Stomach (tissue), 9 donors: ENCODE data around the gene SUSD4. TPM values are rescaled to one million over a fixed set of nuclear protein-coding genes. Genes with fewer than 3 reads are reported as not detected.

ENCODE experiments used
- DNase-seq, 2 donors: peaks; one replicate each; pipeline versions ENCODE4 v3.0.0 to v3.0.0-alpha.2; 2013 to 2019
- H3K27ac ChIP-seq, 5 donors: fragments of 200-600 bp in 4 of 5; sonication (generic) in 4 of 5; one replicate each; pipeline ENCODE4 v1.5.1; 2013 to 2019; ENCODE audit warnings: mild to moderate bottlenecking in 1 of 5, moderate library complexity in 1 of 5
- H3K27me3 ChIP-seq, 3 donors: fragments of 200-600 bp; sonication (generic); one replicate each; pipeline ENCODE4 v1.5.1; 2017 to 2019; ENCODE audit warnings: mixed run types in 1 of 3
- H3K36me3 ChIP-seq, 4 donors: fragments of 200-600 bp; sonication (generic); 1 replicate in 3 of 4; 2 replicates in 1 of 4; pipeline ENCODE4 v1.5.1; 2016 to 2019
- H3K4me1 ChIP-seq, 4 donors: fragments of 200-600 bp; sonication (generic); one replicate each; pipeline ENCODE4 v1.5.1; 2016 to 2019
- H3K4me3 ChIP-seq, 4 donors: fragments of 200-600 bp; sonication (generic) in 3 of 4; one replicate each; pipeline ENCODE4 v1.5.1; 2016 to 2019; ENCODE audit warnings: mild to moderate bottlenecking in 1 of 4
- H3K9me3 ChIP-seq, 4 donors: fragments of 200-600 bp; sonication (generic); one replicate each; pipeline ENCODE4 v1.5.1; 2016 to 2019
- EP300 ChIP-seq: sonication (generic); formaldehyde crosslinking; IDR thresholded peaks from one replicate; pipeline ENCODE4 v1.6.1; 2017; ENCODE audit warnings: antibody characterized with exemption
- POLR2A ChIP-seq, 4 donors: fragments of 450-650 bp; IDR thresholded peaks; one replicate each; pipeline ENCODE4 v1.6.1; 2016; ENCODE audit warnings: antibody characterized with exemption in 4 of 4, control low read depth in 2 of 4, mild to moderate bottlenecking in 1 of 4, moderate library complexity in 1 of 4
- POLR2AphosphoS5 ChIP-seq, 3 donors: sonication (generic); formaldehyde crosslinking; IDR thresholded peaks; one replicate each; pipeline ENCODE4 v1.6.1; 2016; ENCODE audit warnings: antibody characterized with exemption in 3 of 3
- WGBS, 5 donors: extraction: QIAGEN DNeasy Blood & Tissue Kit in 3 of 5; methylation state at CpG; one replicate each; pipeline versions ENCODE4 v1.1.5 to v1.1.7; 2013 to 2018; 5-methylcytosine and 5-hydroxymethylcytosine counted together
- intact Hi-C: fragments of 100-400 bp; cut with DNase I; formaldehyde crosslinking; loops from one replicate; pipeline ENCODE4 v1.15.1; 2023; ENCODE audit warnings: low total_unique reads
- polyA plus RNA-seq, 3 donors: library from polyadenylated mRNA; stranded (reverse); fragments of 200-250 nt; gene quantifications; one replicate each; pipeline ENCODE4 v1.2.3, GENCODE V29; 2013
- small RNA-seq, 4 donors: library from RNA; depleted of rRNA; stranded (forward); fragments of <200 nt; gene quantifications; one replicate each; pipeline ENCODE3, GENCODE V24; 2016
- total RNA-seq, 5 donors: library from RNA; depleted of rRNA; stranded (reverse); fragments of >200 nt; gene quantifications; one replicate each; pipeline versions ENCODE4 v1.1.0 to v1.2.3, GENCODE V29; 2014 to 2016
- TF ChIP-seq, protein P1 (sequence below), 7 experiments: fragments of 450-650 bp in 4 of 7; fragments of 200-600 bp in 3 of 7; sonication (generic) in 3 of 7; IDR thresholded peaks; one replicate each; pipeline ENCODE4 v1.5.1; 2016 to 2019; ENCODE audit warnings: antibody characterized with exemption in 7 of 7, control low read depth in 2 of 7, mild to moderate bottlenecking in 1 of 7
- donor health status: healthy with polysubstance abuse.
- donor health status: Bipolar disorder and iron deficiency.
- donor health status: healthy.

Gene SUSD4
- total and polyA plus RNA-seq, 8 donors: 5.5 to 35.6 (median 8.1) TPM; not detected in 1

DNA sequence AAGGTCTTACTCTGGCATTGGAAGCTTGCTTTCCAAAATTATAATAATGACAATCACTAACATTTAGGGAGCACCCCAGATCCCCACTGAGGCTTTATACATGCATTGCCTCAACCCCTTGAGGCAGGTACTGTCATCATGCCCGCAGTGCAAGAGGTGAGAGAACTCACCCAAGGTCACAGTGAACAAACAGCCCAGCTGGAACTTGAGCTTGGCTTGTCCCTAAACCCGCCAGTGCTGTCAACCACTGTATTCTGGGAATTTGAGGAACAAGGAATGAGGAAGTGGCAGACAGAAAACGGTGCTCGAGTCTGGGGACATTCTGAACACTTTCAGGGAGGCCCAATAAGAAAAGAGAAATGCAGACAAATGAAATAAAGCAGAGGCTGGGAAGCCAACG lies 186.3 kb downstream of the SUSD4 start:
- peak; percentile 45 to 48 for DNase-seq
- Histone ChIP-seq H3K4me3 (no peak overlapping the region), H3K9me3 (no peaks in the 10 kb centered on the region), H3K27me3 (no peaks in the 10 kb centered on the region), H3K4me1 (peaks cover 6 to 40% (median 18%) of the 10 kb centered on the region in 4 donors), H3K27ac (peak overlapping the region in 4 of 5 donors; percentile 28 to 71 (median 48)), H3K36me3 (no peaks in the 10 kb centered on the region)
- intact Hi-C loops: no loop called here
- TF ChIP-seq, protein P1, sequence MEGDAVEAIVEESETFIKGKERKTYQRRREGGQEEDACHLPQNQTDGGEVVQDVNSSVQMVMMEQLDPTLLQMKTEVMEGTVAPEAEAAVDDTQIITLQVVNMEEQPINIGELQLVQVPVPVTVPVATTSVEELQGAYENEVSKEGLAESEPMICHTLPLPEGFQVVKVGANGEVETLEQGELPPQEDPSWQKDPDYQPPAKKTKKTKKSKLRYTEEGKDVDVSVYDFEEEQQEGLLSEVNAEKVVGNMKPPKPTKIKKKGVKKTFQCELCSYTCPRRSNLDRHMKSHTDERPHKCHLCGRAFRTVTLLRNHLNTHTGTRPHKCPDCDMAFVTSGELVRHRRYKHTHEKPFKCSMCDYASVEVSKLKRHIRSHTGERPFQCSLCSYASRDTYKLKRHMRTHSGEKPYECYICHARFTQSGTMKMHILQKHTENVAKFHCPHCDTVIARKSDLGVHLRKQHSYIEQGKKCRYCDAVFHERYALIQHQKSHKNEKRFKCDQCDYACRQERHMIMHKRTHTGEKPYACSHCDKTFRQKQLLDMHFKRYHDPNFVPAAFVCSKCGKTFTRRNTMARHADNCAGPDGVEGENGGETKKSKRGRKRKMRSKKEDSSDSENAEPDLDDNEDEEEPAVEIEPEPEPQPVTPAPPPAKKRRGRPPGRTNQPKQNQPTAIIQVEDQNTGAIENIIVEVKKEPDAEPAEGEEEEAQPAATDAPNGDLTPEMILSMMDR (IDR thresholded peaks at IDR 0.05): no peak
- TF ChIP-seq POLR2A (IDR thresholded peaks at IDR 0.05): no peak
- TF ChIP-seq POLR2AphosphoS5 (IDR thresholded peaks at IDR 0.05): peak in 1 of 3 donors; percentile 44
- no peak for TF ChIP-seq EP300
- 19 to 35% (median 27%) methylated on average over 5 of the region's 5 CpGs for WGBS, 5 donors

DNA sequence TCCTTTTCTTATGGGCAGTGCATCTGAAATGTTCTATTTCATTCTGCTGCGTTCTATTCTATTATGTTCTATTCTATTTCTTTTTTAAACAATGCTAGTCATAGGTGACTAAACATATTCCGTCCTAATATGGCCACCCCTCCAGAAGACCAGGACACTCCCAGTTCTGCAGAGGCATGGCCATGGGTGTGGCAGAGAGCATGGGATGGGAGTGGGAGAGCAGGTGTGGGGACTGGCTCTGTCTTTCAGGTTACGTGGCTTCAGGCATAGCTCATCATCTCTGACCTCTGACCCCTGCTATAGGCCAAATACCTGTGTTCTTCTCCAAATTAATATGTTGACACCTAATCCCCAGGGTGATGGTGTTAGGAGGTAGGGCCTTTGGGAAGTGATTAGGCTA lies 187.5 kb downstream of the SUSD4 start:
- DNase-seq: no peak
- TF ChIP-seq EP300 (no peak), POLR2AphosphoS5 (IDR thresholded peaks at IDR 0.05) (no peak), POLR2A (IDR thresholded peaks at IDR 0.05) (no peak)
- TF ChIP-seq, protein P1 (IDR thresholded peaks at IDR 0.05): no peak
- Histone ChIP-seq H3K27me3 (no peaks in the 10 kb centered on the region), H3K36me3 (no peaks in the 10 kb centered on the region), H3K27ac (peak overlapping the region in 1 of 5 donors; percentile 55), H3K4me3 (no peak overlapping the region), H3K4me1 (peaks cover 6 to 38% (median 18%) of the 10 kb centered on the region in 4 donors), H3K9me3 (no peaks in the 10 kb centered on the region)
- WGBS, 5 donors: 80 to 90% (median 89%) methylated on average over 3 of the region's 3 CpGs
- intact Hi-C loops: no loop called here

DNA sequence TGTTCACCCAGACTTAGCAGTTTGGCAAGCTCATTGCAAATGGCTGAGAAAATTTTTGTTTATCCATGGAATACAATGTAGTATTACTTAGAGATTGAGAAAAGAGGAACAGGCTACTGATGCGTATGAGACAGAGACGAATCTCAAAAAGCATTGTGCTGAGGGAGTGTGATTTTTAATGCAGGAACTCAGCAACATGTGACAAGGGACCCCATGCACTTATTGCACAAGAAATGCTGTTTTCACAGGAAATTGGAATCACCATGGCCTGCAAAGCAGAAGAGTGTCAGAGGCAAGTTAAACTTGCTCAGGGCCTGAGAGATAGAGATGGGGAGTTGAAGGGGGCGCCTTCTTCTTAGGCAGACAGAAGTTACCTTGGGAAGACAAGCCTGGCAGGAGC lies 188.3 kb downstream of the SUSD4 start:
- no peak overlapping the region for H3K4me3 ChIP-seq
- no peaks in the 10 kb centered on the region for H3K36me3 ChIP-seq
- peak overlapping the region in 2 of 5 donors; percentile 29 to 55 for H3K27ac ChIP-seq
- 66 to 83% (median 76%) methylated on average over 3 of the region's 3 CpGs for WGBS, 5 donors
- DNase-seq: peak in 1 of 2 donors; percentile 43
- TF ChIP-seq EP300 (no peak), POLR2A (IDR thresholded peaks at IDR 0.05) (no peak), POLR2AphosphoS5 (IDR thresholded peaks at IDR 0.05) (no peak)
- TF ChIP-seq, protein P1 (IDR thresholded peaks at IDR 0.05): no peak
- H3K4me1 ChIP-seq: peaks cover 6 to 30% (median 11%) of the 10 kb centered on the region in 4 donors
- intact Hi-C loops: no loop called here
- H3K9me3 ChIP-seq: no peaks in the 10 kb centered on the region
- H3K27me3 ChIP-seq: no peaks in the 10 kb centered on the region

DNA sequence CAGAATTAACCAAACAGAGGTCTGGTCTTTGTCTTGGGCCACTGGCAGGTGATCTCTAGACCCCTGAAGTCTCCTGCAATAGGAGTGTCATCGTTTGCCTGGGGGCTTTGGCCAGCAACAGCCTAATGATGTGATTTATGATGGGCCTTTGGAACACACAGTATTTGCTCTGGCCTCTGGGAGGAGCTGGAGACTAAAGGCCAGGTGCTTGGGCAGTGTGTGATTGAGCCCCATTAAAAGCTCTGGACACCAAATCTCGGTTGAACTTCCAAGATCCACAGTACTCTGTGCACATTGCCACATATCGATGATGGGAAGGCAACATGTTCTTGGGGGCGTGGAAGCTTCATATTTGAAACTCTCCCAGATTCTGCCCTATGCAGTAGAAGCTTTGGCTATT lies 188.9 kb downstream of the SUSD4 start:
- no peak for TF ChIP-seq EP300
- TF ChIP-seq, protein P1 (IDR thresholded peaks at IDR 0.05): peak in 1 of 7 experiments; percentile 15
- Histone ChIP-seq H3K27ac (peak overlapping the region in 2 of 5 donors; percentile 29 to 55), H3K9me3 (no peaks in the 10 kb centered on the region), H3K27me3 (no peaks in the 10 kb centered on the region), H3K36me3 (no peaks in the 10 kb centered on the region), H3K4me1 (peaks cover 2 to 24% (median 8%) of the 10 kb centered on the region in 4 donors), H3K4me3 (no peak overlapping the region)
- DNase-seq: peak in 1 of 2 donors; percentile 42
- WGBS, 5 donors: 54 to 66% (median 57%) methylated on average over 4 of the region's 4 CpGs
- intact Hi-C loops: no loop called here

Small RNA genes within 50 kb of the gene (small RNA-seq; reads per million reads assigned to genes)
- gene RNU4-57P: 0 reads per million in 4 donors

Other genes with a start within 250 kb of the SUSD4 start
- 10 to 100 TPM in 1 of 5 donors, 1 to 10 TPM in 2, under 1 TPM in 1, not detected in 1; 0.58 to 25.9 (median 5.6) TPM for gene TLR5, start 220.9 kb downstream of the SUSD4 start, total RNA-seq
- 1 to 10 TPM in 2 of 3 donors, under 1 TPM in 1; 0.46 to 5.4 (median 1.2) TPM for gene TLR5, start 220.9 kb downstream of the SUSD4 start, polyA plus RNA-seq
- gene CCDC185, start 29.2 kb upstream of the SUSD4 start, total RNA-seq: not detected
- not detected for gene CCDC185, start 29.2 kb upstream of the SUSD4 start, polyA plus RNA-seq